ENCODE results near the gene SOX8.
"Not testable (repeated sequence)": the region's sequence is repeated elsewhere in the genome, so short reads cannot be mapped to it uniquely, and the experiment has no call there.

The SOX8 gene

GRCh38 chr16:946048-946395, 35.5 kb upstream of the SOX8 start:
- Histone ChIP-seq H3K4me1 (ENCODE audit: control extremely low read depth in 1 of 4, control insufficient read depth in 4 of 4, insufficient read depth in 4 of 4, low read length in 3 of 4) (no peaks in the 10 kb centered on the region), H3K27ac (ENCODE audit: insufficient read depth in 1 of 2, low read depth in 1 of 2, low read length in 2 of 2, poor library complexity in 1 of 2, severe bottlenecking in 2 of 2) (no peak overlapping the region), H3K36me3 (ENCODE audit: control insufficient read depth in 4 of 4, insufficient read depth in 4 of 4, low read length in 3 of 4) (peaks cover 16 to 47% (median 23%) of the 10 kb centered on the region in 4 experiments), H3K4me3 (ENCODE audit: control insufficient read depth in 1 of 7, extremely low read depth in 1 of 7, insufficient read depth in 4 of 7, low read depth in 2 of 7, low read length in 6 of 7) (no peak overlapping the region), H3K9me3 (ENCODE audit: control extremely low read depth in 1 of 5, control insufficient read depth in 4 of 5, insufficient read depth in 2 of 5, low read depth in 1 of 5, low read length in 4 of 5) (peaks cover 5 to 63% (median 26%) of the 10 kb centered on the region in 5 experiments), H3K27me3 (replicated peaks in 2 of 5; ENCODE audit: control insufficient read depth in 4 of 5, insufficient read depth in 5 of 5, low read length in 4 of 5) (no peaks in the 10 kb centered on the region)
- POLR2A ChIA-PET: no interaction called here
- WGBS (ENCODE audit: insufficient coverage): 97% methylated on average over 8 of the region's 8 CpGs
- CTCF ChIA-PET: no interaction called here
- DNase-seq: no peak

- 97% methylated on average over 17 of the region's 21 CpGs for WGBS (ENCODE audit: insufficient coverage)
Measured at GRCh38 chr16:947255-947921, 34.2 kb upstream of the SOX8 start.

GRCh38 chr16:947922-948303, 33.7 kb upstream of the SOX8 start:
- Histone ChIP-seq H3K9me3 (ENCODE audit: control extremely low read depth in 1 of 5, control insufficient read depth in 4 of 5, insufficient read depth in 2 of 5, low read depth in 1 of 5, low read length in 4 of 5) (peaks cover 1 to 44% (median 17%) of the 10 kb centered on the region in 5 experiments), H3K36me3 (ENCODE audit: control insufficient read depth in 4 of 4, insufficient read depth in 4 of 4, low read length in 3 of 4) (peaks cover 19 to 57% (median 27%) of the 10 kb centered on the region in 4 experiments)
- H3K27ac ChIP-seq (ENCODE audit: insufficient read depth in 1 of 2, low read depth in 1 of 2, low read length in 2 of 2, poor library complexity in 1 of 2, severe bottlenecking in 2 of 2); H3K4me3 ChIP-seq (ENCODE audit: control insufficient read depth in 1 of 7, extremely low read depth in 1 of 7, insufficient read depth in 4 of 7, low read depth in 2 of 7, low read length in 6 of 7); CTCF ChIA-PET; H3K4me1 ChIP-seq (ENCODE audit: control extremely low read depth in 1 of 4, control insufficient read depth in 4 of 4, insufficient read depth in 4 of 4, low read length in 3 of 4); DNase-seq; H3K27me3 ChIP-seq (replicated peaks in 2 of 5; ENCODE audit: control insufficient read depth in 4 of 5, insufficient read depth in 5 of 5, low read length in 4 of 5); POLR2A ChIA-PET: not testable (repeated sequence)
- 96% methylated on average over 14 of the region's 17 CpGs for WGBS (ENCODE audit: insufficient coverage)

More at GRCh38 chr16:947255-947921, 34.2 kb upstream of the SOX8 start:
- H3K4me1 ChIP-seq (ENCODE audit: control extremely low read depth in 1 of 4, control insufficient read depth in 4 of 4, insufficient read depth in 4 of 4, low read length in 3 of 4): no peaks in the 10 kb centered on the region
- peaks cover 19 to 55% (median 27%) of the 10 kb centered on the region in 4 experiments for H3K36me3 ChIP-seq (ENCODE audit: control insufficient read depth in 4 of 4, insufficient read depth in 4 of 4, low read length in 3 of 4)
- no peak for DNase-seq
- no peaks in the 10 kb centered on the region for H3K27me3 ChIP-seq (replicated peaks in 2 of 5; ENCODE audit: control insufficient read depth in 4 of 5, insufficient read depth in 5 of 5, low read length in 4 of 5)
- no peak overlapping the region for H3K4me3 ChIP-seq (ENCODE audit: control insufficient read depth in 1 of 7, extremely low read depth in 1 of 7, insufficient read depth in 4 of 7, low read depth in 2 of 7, low read length in 6 of 7)
- peaks cover 1 to 49% (median 19%) of the 10 kb centered on the region in 5 experiments for H3K9me3 ChIP-seq (ENCODE audit: control extremely low read depth in 1 of 5, control insufficient read depth in 4 of 5, insufficient read depth in 2 of 5, low read depth in 1 of 5, low read length in 4 of 5)
- CTCF ChIA-PET: no interaction called here
- POLR2A ChIA-PET: no interaction called here
- H3K27ac ChIP-seq (ENCODE audit: insufficient read depth in 1 of 2, low read depth in 1 of 2, low read length in 2 of 2, poor library complexity in 1 of 2, severe bottlenecking in 2 of 2): no peak overlapping the region

GRCh38 chr16:948767-949166, 32.8 kb upstream of the SOX8 start:
- CTCF ChIA-PET; POLR2A ChIA-PET; H3K4me1 ChIP-seq (ENCODE audit: control extremely low read depth in 1 of 4, control insufficient read depth in 4 of 4, insufficient read depth in 4 of 4, low read length in 3 of 4); H3K27me3 ChIP-seq (replicated peaks in 2 of 5; ENCODE audit: control insufficient read depth in 4 of 5, insufficient read depth in 5 of 5, low read length in 4 of 5); H3K27ac ChIP-seq (ENCODE audit: insufficient read depth in 1 of 2, low read depth in 1 of 2, low read length in 2 of 2, poor library complexity in 1 of 2, severe bottlenecking in 2 of 2); DNase-seq; H3K4me3 ChIP-seq (ENCODE audit: control insufficient read depth in 1 of 7, extremely low read depth in 1 of 7, insufficient read depth in 4 of 7, low read depth in 2 of 7, low read length in 6 of 7): not testable (repeated sequence)
- peaks cover 1 to 40% (median 15%) of the 10 kb centered on the region in 5 experiments for H3K9me3 ChIP-seq (ENCODE audit: control extremely low read depth in 1 of 5, control insufficient read depth in 4 of 5, insufficient read depth in 2 of 5, low read depth in 1 of 5, low read length in 4 of 5)
- 98% methylated on average over 12 of the region's 18 CpGs for WGBS (ENCODE audit: insufficient coverage)
- peaks cover 17 to 56% (median 27%) of the 10 kb centered on the region in 4 experiments for H3K36me3 ChIP-seq (ENCODE audit: control insufficient read depth in 4 of 4, insufficient read depth in 4 of 4, low read length in 3 of 4)

- CTCF ChIA-PET; DNase-seq; H3K27ac ChIP-seq (ENCODE audit: insufficient read depth in 1 of 2, low read depth in 1 of 2, low read length in 2 of 2, poor library complexity in 1 of 2, severe bottlenecking in 2 of 2); H3K27me3 ChIP-seq (replicated peaks in 2 of 5; ENCODE audit: control insufficient read depth in 4 of 5, insufficient read depth in 5 of 5, low read length in 4 of 5); POLR2A ChIA-PET; H3K4me3 ChIP-seq (ENCODE audit: control insufficient read depth in 1 of 7, extremely low read depth in 1 of 7, insufficient read depth in 4 of 7, low read depth in 2 of 7, low read length in 6 of 7); H3K4me1 ChIP-seq (ENCODE audit: control extremely low read depth in 1 of 4, control insufficient read depth in 4 of 4, insufficient read depth in 4 of 4, low read length in 3 of 4): not testable (repeated sequence)
- 97% methylated on average over 26 of the region's 27 CpGs for WGBS (ENCODE audit: insufficient coverage)
- H3K9me3 ChIP-seq (ENCODE audit: control extremely low read depth in 1 of 5, control insufficient read depth in 4 of 5, insufficient read depth in 2 of 5, low read depth in 1 of 5, low read length in 4 of 5): peaks cover 0 to 21% (median 0%) of the 10 kb centered on the region in 5 experiments
- H3K36me3 ChIP-seq (ENCODE audit: control insufficient read depth in 4 of 4, insufficient read depth in 4 of 4, low read length in 3 of 4): peaks cover 16 to 45% (median 17%) of the 10 kb centered on the region in 4 experiments
Measured at GRCh38 chr16:950733-951573, 30.6 kb upstream of the SOX8 start.

GRCh38 chr16:951660-952301, 29.8 kb upstream of the SOX8 start:
- no peak for DNase-seq
- ChIA-PET CTCF (no interaction called here), POLR2A (no interaction called here)
- Histone ChIP-seq H3K27me3 (replicated peaks in 2 of 5; ENCODE audit: control insufficient read depth in 4 of 5, insufficient read depth in 5 of 5, low read length in 4 of 5) (no peaks in the 10 kb centered on the region), H3K36me3 (ENCODE audit: control insufficient read depth in 4 of 4, insufficient read depth in 4 of 4, low read length in 3 of 4) (peaks cover 12 to 37% (median 13%) of the 10 kb centered on the region in 4 experiments), H3K4me1 (ENCODE audit: control extremely low read depth in 1 of 4, control insufficient read depth in 4 of 4, insufficient read depth in 4 of 4, low read length in 3 of 4) (no peaks in the 10 kb centered on the region), H3K9me3 (ENCODE audit: control extremely low read depth in 1 of 5, control insufficient read depth in 4 of 5, insufficient read depth in 2 of 5, low read depth in 1 of 5, low read length in 4 of 5) (peaks cover 0 to 13% (median 0%) of the 10 kb centered on the region in 5 experiments), H3K4me3 (ENCODE audit: control insufficient read depth in 1 of 7, extremely low read depth in 1 of 7, insufficient read depth in 4 of 7, low read depth in 2 of 7, low read length in 6 of 7) (no peak overlapping the region), H3K27ac (ENCODE audit: insufficient read depth in 1 of 2, low read depth in 1 of 2, low read length in 2 of 2, poor library complexity in 1 of 2, severe bottlenecking in 2 of 2) (no peak overlapping the region)
- WGBS (ENCODE audit: insufficient coverage): 91% methylated on average over 20 of the region's 22 CpGs

GRCh38 chr16:952321-952720, 29.2 kb upstream of the SOX8 start:
- Histone ChIP-seq H3K27ac (ENCODE audit: insufficient read depth in 1 of 2, low read depth in 1 of 2, low read length in 2 of 2, poor library complexity in 1 of 2, severe bottlenecking in 2 of 2) (no peak overlapping the region), H3K4me1 (ENCODE audit: control extremely low read depth in 1 of 4, control insufficient read depth in 4 of 4, insufficient read depth in 4 of 4, low read length in 3 of 4) (no peaks in the 10 kb centered on the region), H3K4me3 (ENCODE audit: control insufficient read depth in 1 of 7, extremely low read depth in 1 of 7, insufficient read depth in 4 of 7, low read depth in 2 of 7, low read length in 6 of 7) (no peak overlapping the region), H3K36me3 (ENCODE audit: control insufficient read depth in 4 of 4, insufficient read depth in 4 of 4, low read length in 3 of 4) (peaks cover 7 to 31% (median 12%) of the 10 kb centered on the region in 4 experiments), H3K9me3 (ENCODE audit: control extremely low read depth in 1 of 5, control insufficient read depth in 4 of 5, insufficient read depth in 2 of 5, low read depth in 1 of 5, low read length in 4 of 5) (peaks cover 0 to 13% (median 0%) of the 10 kb centered on the region in 5 experiments), H3K27me3 (replicated peaks in 2 of 5; ENCODE audit: control insufficient read depth in 4 of 5, insufficient read depth in 5 of 5, low read length in 4 of 5) (no peaks in the 10 kb centered on the region)
- CTCF ChIA-PET: no interaction called here
- 94% methylated on average over 6 of the region's 12 CpGs for WGBS (ENCODE audit: insufficient coverage)
- POLR2A ChIA-PET: no interaction called here
- DNase-seq: no peak

Data from common myeloid progenitor, CD34-positive (primary cell).